ENCODE results near the gene RBM38. TPM values are rescaled to one million over a fixed set of nuclear protein-coding genes. Genes with fewer than 3 reads are reported as not detected.

RBM38 gene
- total and polyA plus RNA-seq, 2 of the 4 experiments (the other 2 are of a cell fraction), result 5.2 to 11.9 TPM

DNA sequence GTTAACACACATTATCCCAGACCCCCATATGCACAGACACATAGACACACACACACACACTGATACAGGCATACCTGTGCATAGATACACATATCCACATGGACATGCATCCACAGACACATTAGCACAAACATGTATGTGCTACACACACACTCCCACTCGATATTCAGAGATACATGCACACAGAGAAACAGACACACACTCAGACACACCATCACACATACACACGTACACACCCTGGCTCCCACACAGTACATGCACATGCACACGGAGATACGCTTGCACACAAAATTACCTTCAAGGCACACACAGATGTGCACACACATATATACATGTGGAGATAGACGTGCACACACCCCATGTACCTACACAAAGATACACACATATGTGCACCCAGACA, 19.7 kb downstream of the RBM38 start:
- no CpG with 5 or more reads among the region's 5 CpGs for WGBS, 2 experiments (ENCODE audit: extremely low coverage in 2 of 2, insufficient read length in 1 of 2)
- in situ Hi-C loops (cut with MboI; ENCODE audit: low sequenced_read_pairs), result no loop called here

More for the DNA sequence above, 19.7 kb downstream of the RBM38 start:
- ChIA-PET POLR2A (ENCODE audit: unreplicated experiment) (no interaction called here), CTCF (no interaction called here)
- no peak overlapping the region for H2AK5ac ChIP-seq (ENCODE audit: low read depth, low read length)
- dilution Hi-C loops (cut with HindIII; ENCODE audit: low sequenced_read_pairs, unreplicated experiment) (no loop called here), intact Hi-C loops (cut with micrococcal nuclease) (no loop called here)
- no peak overlapping the region for H2BK120ac ChIP-seq (ENCODE audit: low read depth, low read length)
- DNase-seq (no peak), ATAC-seq (ENCODE audit: low read depth) (no peak)
- no peak overlapping the region for H3K14ac ChIP-seq (replicated peaks; ENCODE audit: low read depth, low read length)
- H3K79me1 ChIP-seq (ENCODE audit: low read depth in 1 of 2, low read length in 2 of 2), result no peaks in the 10 kb centered on the region
- H3K36me3 ChIP-seq (ENCODE audit: control insufficient read depth, insufficient read depth, low read length), result peaks cover 15% of the 10 kb centered on the region
- no peak overlapping the region for H2BK20ac ChIP-seq (ENCODE audit: low read depth, low read length)
- H2AK9ac ChIP-seq (replicated peaks; ENCODE audit: low read depth, low read length, poor library complexity), result no peak overlapping the region
- H3K9ac ChIP-seq (ENCODE audit: low read depth, low read length), result no peak overlapping the region
- H3K4me2 ChIP-seq (ENCODE audit: low read depth, low read length), result no peak overlapping the region
- H3K18ac ChIP-seq (ENCODE audit: low read depth, low read length), result no peak overlapping the region
- no peaks in the 10 kb centered on the region for H3K27me3 ChIP-seq (ENCODE audit: control insufficient read depth, insufficient read depth, low read length)
- H2BK15ac ChIP-seq (ENCODE audit: low read depth, low read length), result no peak overlapping the region
- H3K27ac ChIP-seq (ENCODE audit: insufficient read depth, low read length), result no peak overlapping the region
- no peak overlapping the region; the same call in 1 of the 2 replicates for H3K56ac ChIP-seq (ENCODE audit: extremely low read depth, insufficient read depth, low read length)
- H4K91ac ChIP-seq (ENCODE audit: insufficient read depth, low read depth, low read length), result no peak overlapping the region
- H4K8ac ChIP-seq (ENCODE audit: low read depth in 2 of 2, low read length in 2 of 2), result no peak overlapping the region
- TF ChIP-seq NFE2L2 (IDR thresholded peaks at IDR 0.05; ENCODE audit: low read depth, low read length), result no peak
- TF ChIP-seq SMC3 (IDR thresholded peaks at IDR 0.05; ENCODE audit: low read depth, low read length), result no peak
- no peak for TF ChIP-seq MAFK (IDR thresholded peaks at IDR 0.05; ENCODE audit: low read depth, low read length)
- TF ChIP-seq FOS (IDR thresholded peaks at IDR 0.05; ENCODE audit: low read depth, low read length), result no peak
- no peak for TF ChIP-seq RCOR1 (IDR thresholded peaks at IDR 0.05; ENCODE audit: insufficient replicate concordance, low read length)
- TF ChIP-seq RAD21 (IDR thresholded peaks at IDR 0.05; ENCODE audit: low read length), result no peak
- H3K4me3 ChIP-seq (ENCODE audit: insufficient read depth, low read depth, low read length), result no peak overlapping the region
- no peak overlapping the region for H4K5ac ChIP-seq (ENCODE audit: low read depth, low read length)
- H3K23ac ChIP-seq (ENCODE audit: low read depth, low read length), result no peak overlapping the region
- no peak overlapping the region for H2AFZ ChIP-seq (replicated peaks; ENCODE audit: low read length, poor library complexity)
- no peaks in the 10 kb centered on the region for H3K9me3 ChIP-seq (ENCODE audit: control insufficient read depth, insufficient read depth, low read length)
- no TSS peak for BruUV-seq (replicated peaks)
- H4K20me1 ChIP-seq (ENCODE audit: insufficient read depth, low read length), result no peaks in the 10 kb centered on the region
- H3K9me1 ChIP-seq (ENCODE audit: insufficient read depth, low read length), result no peaks in the 10 kb centered on the region; the same call in 1 of the 2 replicates
- no peak overlapping the region; the same call in 1 of the 2 replicates for H3K4ac ChIP-seq (ENCODE audit: low read depth, low read length)
- peaks cover 7% of the 10 kb centered on the region; the same call in 1 of the 2 replicates for H3K4me1 ChIP-seq (ENCODE audit: control insufficient read depth, insufficient read depth, low read length)
- no peak overlapping the region for H2BK5ac ChIP-seq (ENCODE audit: low read depth, low read length, poor library complexity, severe bottlenecking)

Data from IMR-90 (cell line).